HG03095 (cell line): ENCODE data around the gene PCOLCE2.
A peak's percentile ranks its signal among the peaks of the same experiment; 100 is the strongest.

Source experiments
- ATAC-seq: cut with Tn5 transposase; IDR thresholded peaks from one replicate; pipeline ENCODE4 v1.9.1; 2021; ENCODE audit warnings: moderate library complexity; ENCODE audit not compliant: unreplicated experiment

Gene PCOLCE2

DNA sequence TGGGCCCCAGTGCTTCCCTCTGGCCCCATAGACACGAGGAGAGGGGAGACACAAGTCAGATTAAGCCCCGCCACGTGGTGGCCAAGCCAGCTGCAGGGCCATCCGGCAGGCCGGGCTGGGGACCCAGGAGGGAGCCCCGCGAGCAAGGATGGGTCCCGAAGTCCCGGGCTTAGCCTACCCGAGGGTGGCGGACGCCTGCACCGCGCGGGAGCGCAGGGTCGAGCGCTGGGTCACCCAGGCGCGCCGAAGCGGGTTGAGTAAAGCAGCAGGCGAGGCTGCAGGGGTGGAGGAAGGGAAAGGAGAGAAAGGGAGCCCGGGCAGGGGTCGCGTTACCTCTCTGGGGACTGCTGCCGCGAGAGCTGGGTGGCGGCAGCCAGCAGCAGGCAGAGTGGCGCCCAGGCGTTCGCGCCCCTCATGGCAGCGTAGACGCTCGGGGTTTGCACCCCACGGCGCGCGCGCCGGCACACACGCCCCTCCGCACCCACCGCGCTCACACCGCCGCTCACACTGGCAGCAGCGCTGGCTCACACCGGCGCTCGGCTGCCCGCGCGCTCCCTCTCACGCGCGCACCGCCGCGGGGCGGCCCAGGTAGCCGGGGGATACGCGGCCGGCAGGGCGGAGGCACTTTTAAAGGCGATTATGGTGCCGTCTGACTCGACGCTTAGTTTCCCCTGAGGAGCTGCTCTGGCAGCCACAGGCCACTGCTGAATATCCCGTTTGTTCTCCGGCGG, at the start of gene PCOLCE2:
Gene PCOLCE2 (minus strand): TSS at position 603 of the 731 bp plus-strand sequence. CDS start 187 bp downstream, at position 416.
- no peak for ATAC-seq

- no peak for ATAC-seq
Observed at GRCh38 chr3:142935963-142936362, 47.1 kb upstream of the PCOLCE2 start.

DNA sequence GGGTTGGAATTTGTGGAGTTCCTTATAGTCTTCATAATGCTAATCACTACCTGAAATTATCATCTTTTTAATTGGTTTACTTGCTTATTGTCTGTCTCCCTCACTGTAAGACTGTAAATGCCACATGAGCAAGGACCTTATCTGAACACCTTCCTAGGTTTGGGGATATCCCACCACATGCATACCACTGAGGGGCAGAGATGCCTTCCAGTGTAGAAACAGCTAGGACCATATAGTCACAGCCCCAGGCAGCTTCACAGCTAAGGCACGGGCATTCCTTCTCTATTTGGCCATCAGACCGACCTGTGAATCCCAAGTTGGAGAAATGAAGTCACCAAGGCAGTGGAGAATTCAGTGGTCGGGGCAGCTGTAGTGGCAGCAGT, 46.0 kb upstream of the PCOLCE2 start:
- ATAC-seq, result no peak

DNA sequence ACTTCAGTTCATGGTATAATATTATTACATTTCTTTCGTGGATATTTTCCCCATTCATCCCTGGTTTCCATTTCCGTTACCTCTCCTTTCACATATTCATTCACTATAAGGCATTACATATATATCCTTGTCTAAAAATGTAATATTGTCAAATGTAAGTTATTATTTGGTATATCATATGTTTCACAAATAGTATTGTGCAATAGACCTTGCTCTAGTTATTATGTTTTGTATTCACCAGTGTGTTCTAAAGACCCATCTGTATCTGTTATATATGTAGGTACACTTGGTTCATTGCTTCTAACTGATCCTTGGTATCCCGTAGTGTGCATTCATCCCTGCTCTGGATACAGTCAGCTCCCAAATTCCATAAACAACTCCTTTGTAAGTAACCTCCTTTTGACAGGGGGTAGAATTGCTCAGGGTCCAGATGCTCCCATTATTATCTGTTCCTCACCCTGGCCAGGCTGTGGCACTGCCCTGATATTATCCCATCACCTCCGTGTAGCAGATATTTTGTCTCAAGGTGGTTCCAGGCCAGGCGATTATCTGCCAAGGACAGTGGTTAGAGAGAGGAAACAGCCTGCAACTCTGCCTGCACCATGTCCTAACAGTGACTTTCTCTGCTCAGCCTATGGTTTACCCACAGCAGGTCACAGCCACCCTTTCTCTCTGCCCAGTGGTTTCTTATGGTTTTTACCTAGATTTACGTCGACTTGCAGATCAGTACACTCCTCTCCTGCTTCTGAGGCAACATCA, 45.4 kb upstream of the PCOLCE2 start:
- ATAC-seq, result no peak

- ATAC-seq, result peak; percentile 93
Observed at GRCh38 chr3:142931222-142931621, 42.3 kb upstream of the PCOLCE2 start.

GRCh38 chr3:142930463-142930862, 41.6 kb upstream of the PCOLCE2 start:
- no peak for ATAC-seq

DNA sequence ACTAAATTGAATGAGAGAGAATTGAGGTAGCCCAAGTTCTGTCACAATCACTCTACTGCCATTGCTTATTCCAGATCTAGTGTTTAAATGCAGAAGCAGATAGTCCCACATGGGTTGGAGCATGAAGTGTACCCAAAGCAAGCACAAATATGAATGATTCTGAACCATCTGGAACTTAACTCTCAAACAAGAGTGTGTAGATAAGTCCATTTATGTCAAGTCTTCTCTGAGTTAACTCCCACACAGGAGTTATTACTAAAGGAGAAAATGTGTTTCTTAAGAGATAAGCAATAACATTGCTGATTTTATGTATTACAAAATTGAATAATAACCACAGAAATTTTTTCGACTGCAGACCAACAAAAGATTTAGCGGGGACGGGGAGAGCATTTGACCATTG, 41.0 kb upstream of the PCOLCE2 start:
- no peak for ATAC-seq

- ATAC-seq, result no peak
Observed at GRCh38 chr3:142929109-142929508, 40.2 kb upstream of the PCOLCE2 start.

DNA sequence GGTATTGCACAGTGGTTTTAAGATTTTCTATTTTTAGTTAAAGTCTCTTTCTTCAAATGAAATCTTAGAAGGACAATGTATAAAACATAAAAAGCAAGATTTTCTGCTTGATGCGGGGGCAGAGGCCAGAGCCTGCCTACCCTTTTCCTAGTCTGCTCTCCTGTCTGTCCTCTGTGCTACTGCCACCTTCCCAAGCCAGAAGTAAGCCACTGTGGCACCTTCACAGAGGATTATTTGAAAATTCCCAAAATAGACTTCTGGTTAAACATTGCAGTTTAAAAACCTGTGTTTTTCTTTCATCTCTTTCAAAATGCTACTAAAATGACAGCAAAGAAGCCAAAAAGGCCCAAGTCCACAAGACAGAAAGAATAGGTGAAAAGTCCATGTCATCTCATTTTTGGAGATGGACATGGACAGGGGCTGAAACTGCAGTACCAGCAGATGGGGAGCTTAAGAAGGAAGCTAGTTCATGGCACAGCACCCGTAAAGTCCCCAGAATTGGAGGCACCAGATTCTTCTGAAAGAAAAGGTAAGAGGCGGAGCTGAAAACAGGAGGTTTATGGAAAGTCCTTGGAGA, 37.6 kb upstream of the PCOLCE2 start:
- ATAC-seq, result no peak

DNA sequence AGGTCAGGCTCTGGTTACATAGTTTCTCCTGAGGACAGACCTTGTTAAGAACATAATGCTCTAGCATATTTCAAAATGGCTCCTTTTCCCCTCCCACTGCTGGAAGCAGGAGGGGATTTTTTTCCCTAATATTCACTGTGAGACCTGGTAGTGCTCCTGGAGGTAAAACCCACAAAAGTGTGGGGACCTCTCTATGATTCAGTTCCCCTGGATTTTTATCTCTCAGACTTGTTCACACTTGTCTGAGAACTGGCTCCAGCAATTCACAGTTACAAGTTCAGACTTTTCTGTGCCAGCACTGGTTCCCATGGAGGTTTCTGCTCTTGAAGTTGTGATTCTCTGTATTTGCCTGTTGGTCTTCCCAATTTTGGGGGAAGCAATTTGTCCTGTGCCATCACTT, 36.3 kb upstream of the PCOLCE2 start:
- no peak for ATAC-seq

DNA sequence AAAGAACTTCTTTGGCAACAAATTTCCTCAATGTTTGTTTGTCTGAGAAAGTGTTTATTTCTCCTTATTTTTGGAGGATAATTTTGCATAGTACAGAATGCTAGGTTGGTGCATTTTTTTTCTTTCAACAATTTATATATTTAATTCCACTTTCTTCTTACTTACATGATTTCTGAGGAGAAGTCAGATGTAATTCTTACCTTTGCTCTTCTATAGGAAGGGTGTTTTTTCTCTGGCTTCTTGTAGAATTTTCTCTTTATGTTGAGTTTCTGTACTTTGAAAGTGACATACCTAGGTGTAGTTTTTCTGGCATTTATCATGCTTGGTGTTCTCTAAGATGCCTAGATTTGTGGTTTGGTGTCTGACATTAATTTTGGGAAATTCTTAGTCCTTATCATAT, 34.8 kb upstream of the PCOLCE2 start:
- ATAC-seq, result no peak

DNA sequence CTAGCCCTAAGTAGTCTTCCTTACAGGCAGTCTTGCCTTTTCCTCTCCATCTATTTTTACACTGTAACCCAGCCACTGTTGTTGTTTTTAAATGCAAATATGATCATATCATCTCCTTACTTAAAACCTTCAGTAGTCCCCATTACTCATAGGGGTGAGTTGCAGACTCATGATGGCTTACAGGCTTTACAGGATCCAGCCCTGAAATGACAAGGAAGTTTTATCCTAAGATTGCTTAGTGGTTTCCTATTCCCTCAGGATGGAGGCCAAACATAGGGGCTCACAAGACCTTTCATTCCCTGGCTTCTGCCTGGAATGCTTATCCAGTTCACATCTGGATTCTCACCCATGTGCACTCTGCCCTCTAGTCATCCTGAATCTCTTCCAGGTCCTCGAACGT, 27.7 kb upstream of the PCOLCE2 start:
- ATAC-seq, result no peak

GRCh38 chr3:142915636-142916035, 26.8 kb upstream of the PCOLCE2 start:
- no peak for ATAC-seq

- no peak for ATAC-seq
Observed at GRCh38 chr3:142914286-142914811, 25.5 kb upstream of the PCOLCE2 start.

- no peak for ATAC-seq
Observed at GRCh38 chr3:142913432-142913831, 24.5 kb upstream of the PCOLCE2 start.

DNA sequence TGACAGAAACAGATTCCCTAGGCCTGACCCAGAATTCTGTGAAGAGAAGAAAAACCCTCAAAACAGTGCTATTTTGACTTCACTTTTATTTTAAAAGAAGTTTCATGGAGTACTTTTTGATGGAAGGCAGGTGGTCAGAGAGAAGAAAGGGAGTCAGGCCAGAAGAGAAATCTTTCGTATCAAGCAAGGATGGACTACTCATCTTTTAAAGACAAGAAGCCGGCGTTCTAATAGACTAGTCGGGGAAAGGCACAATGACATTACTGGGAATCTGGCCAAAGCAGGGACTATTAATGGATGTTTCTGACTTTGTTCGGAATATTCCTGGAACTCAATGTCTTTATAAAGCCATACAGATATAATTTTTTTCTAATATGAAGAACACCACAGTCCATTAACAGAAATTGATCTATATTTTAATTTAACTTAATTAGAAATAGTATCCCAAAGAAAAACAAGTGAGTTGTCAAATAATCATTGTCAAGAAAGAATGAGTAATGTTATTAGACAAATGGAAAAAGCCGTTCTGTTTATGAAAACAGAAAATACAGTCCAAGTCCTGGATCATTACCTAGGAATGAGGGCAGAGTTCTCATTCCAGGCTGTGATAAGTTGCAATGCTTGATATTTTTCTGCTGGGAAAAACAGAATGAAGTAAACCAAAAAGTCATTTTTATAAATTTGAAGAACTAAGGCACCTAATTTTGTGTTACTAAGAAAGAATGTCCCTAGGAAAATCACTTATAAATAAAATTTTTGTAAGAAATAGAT, 23.7 kb upstream of the PCOLCE2 start:
- no peak for ATAC-seq

- no peak for ATAC-seq
Observed at GRCh38 chr3:142910280-142910679, 21.4 kb upstream of the PCOLCE2 start.

- ATAC-seq, result no peak
Observed at GRCh38 chr3:142909282-142909681, 20.4 kb upstream of the PCOLCE2 start.

- no peak for ATAC-seq
Observed at GRCh38 chr3:142907996-142908395, 19.1 kb upstream of the PCOLCE2 start.

DNA sequence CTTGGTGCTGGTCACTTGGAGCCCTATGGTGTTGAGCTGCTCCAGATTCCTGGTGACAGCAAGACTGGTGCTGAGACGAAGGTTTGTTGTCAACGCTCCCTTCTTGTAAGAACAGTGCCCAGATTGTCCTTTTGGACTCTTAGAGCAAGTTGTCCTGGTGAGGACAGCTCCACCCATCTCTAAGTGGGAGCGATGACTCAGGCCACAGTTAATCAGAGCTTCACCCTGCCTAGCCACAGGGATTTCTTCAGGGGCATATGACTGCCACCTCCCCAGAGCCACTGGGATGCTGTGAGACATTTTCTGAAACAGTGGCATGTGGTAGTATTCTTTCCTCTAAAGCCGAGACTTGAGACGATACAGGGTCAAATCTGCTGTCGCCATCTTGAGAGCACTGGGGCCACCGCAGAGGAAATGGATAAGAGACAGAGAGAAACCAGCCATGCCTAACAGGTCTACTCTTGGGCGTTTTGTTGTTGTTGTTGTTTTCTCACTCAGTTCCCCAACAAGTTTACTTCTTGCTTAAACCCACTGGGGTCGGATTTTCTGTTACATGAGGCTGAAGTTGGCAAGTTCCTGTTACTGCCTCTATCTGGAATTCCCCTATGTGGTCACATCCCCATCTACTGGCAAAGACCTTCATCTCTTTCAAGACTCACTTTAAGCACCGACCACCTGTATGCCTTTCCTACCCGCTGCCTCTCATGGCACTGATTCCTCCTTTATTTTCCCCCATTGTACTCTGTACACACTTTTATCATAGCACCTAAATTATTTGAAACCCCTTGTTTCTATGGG, 16.0 kb upstream of the PCOLCE2 start:
- no peak for ATAC-seq
